Eye (tissue), 1 donor: ENCODE results near the gene RGS11.
A peak's percentile ranks its signal among the peaks of the same experiment; 100 is the strongest.
"Not testable (repeated sequence)": the region's sequence is repeated elsewhere in the genome, so short reads cannot be mapped to it uniquely, and the experiment has no call there.

Experiments used
- DNase-seq: peaks from one replicate; pipeline ENCODE4 v3.0.0-alpha.2; 2015

The RGS11 gene

DNA sequence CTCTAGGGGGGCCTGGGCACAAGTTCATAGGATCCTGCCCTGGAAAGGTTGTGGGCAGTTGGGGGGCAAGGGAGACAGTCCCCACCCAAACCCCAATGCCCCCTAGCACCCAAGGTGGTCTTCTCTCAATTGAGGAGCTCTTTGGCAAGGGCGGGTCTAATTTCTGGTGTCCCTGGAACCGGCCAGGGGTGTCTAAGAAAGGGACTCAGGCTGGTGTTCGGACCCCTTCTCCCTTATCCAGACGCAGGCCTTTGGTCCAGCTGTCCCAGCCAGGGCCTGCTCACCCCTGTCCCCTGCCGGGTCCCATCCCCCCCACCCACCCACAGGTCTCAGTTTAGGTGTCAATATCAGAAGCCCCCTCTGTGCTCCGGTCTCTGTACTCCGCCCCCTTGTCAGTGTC lies 3.8 kb upstream of the RGS11 start:
- DNase-seq = no peak

DNA sequence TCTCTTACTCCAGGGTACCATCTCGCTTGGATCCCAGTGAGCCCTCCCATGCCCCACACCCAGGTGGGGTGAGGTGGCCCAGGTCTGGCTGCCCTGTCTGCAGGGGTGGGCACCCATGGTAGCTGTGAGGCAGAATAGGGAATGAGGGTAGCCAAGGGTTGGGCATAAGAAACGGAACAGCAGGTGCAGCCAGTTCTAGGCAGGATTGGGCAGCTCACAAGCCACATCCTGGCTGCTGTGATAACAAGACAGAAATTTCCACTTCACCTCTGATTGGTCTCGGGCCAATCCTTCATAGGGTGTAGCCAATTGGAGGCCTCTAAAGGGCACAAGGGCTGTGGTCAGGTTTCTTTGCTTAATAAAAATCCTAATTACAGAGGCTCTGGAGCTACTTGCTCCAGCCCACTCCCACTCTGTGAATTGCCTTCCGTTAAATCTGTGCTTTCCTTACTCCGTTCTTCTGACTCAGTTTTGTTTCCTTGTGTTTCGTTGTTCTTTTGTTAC lies 3.2 kb upstream of the RGS11 start:
- DNase-seq = peak; percentile 40

DNA sequence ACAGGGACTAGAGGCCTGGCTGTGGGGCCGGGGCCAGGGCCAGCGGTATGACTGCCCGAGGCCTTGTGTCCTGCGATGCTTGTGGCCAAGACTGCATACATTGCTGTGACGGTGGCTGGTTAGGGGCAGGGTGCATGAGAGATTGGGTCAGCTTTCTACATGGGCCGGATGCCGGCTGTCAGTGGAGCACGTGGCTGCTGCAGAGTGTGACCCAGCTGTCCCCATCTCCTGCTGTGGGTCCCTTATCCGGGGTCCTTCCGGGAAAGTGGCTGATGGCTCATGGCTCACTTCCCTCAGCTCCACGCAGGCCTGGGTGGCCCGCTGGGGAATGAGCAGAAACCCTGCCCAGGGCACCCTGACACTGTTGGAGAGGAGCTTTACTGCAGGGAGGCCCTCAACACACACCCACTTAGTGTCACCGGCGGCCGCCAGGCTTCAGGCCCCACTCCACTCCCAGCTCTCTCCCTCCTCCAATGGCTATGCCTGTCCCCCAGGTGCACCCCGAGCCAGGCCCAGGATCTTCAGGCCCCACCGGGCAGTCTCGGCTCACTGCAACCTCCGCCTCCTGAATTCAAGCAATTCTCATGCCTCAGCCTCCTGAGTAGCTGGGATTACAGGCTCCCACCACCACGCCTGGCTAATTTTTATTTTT lies 808 bp upstream of the RGS11 start:
- DNase-seq = peak; percentile 33

DNA sequence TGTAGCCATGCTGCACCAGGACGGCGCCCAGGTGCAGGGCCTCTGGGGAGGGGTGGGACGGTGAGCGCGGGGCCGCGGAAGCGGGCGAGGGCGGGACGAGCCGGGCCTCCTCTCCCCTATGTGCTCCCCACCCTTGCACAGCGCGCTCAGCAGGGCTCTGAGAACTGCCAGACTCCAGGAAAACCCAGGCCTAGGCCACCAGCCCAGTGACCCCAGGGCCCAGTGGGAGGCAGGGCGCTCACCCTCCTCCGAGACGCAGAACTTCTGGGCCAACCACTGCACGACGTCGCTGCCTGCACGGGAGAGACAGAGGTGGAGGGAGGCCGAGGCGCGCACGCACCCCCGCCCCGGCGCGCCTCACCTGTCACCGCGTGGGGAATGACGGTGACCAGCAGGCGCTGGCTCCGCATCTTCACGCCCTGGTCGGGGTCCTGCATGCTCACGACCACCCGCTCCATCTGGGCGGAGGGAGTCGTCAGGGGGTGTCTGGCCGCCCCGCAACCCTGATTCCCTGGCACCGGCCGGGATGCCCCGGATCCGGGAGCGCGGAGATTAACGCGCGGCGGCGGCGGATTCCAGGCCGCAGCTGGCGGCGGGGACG lies 603 bp downstream of the RGS11 start:
- DNase-seq = peak; percentile 51

DNA sequence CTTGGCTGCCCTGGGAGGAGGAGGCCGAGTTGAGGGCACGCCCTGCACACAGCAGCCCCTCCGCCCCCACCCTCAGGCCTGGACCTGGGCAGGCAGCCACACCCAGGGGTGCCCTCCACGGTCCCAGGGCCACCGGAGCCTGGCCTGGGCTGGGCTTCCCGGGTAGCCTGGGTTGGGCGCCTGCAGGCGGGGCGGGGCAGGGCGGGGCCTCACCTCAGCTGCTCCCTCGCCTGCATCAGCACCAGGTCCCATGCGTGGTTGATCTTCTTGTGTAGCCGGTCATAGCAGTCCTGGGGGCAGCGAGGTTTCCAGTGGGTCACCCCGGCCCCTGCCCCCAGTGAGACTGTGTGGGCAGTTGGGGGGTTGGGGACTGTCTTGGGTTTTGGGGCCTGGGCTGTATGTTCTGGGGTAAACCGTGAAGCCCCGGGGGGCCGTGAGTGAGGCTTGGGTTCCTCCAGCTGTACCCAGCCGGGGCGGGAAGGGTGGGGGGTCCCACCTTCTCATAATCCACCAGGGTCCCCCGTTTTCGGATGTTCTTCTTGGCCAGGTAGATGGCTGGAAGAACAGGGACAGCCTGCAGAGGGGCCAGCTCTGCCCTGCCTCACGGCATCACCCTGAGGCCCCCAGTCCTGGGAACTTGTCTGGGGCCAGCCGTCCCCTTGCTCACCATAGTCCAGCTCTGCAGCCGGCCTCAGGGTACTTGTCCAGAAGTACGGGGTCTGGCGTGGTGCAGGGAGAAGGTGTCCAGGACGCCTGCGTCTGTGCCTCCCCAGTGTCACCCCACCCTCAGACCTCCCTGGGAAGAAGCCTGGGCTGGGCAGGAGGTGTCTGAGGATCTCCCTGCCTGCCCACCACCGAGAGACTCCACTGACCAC lies 2.0 kb downstream of the RGS11 start:
- DNase-seq = no peak

DNA sequence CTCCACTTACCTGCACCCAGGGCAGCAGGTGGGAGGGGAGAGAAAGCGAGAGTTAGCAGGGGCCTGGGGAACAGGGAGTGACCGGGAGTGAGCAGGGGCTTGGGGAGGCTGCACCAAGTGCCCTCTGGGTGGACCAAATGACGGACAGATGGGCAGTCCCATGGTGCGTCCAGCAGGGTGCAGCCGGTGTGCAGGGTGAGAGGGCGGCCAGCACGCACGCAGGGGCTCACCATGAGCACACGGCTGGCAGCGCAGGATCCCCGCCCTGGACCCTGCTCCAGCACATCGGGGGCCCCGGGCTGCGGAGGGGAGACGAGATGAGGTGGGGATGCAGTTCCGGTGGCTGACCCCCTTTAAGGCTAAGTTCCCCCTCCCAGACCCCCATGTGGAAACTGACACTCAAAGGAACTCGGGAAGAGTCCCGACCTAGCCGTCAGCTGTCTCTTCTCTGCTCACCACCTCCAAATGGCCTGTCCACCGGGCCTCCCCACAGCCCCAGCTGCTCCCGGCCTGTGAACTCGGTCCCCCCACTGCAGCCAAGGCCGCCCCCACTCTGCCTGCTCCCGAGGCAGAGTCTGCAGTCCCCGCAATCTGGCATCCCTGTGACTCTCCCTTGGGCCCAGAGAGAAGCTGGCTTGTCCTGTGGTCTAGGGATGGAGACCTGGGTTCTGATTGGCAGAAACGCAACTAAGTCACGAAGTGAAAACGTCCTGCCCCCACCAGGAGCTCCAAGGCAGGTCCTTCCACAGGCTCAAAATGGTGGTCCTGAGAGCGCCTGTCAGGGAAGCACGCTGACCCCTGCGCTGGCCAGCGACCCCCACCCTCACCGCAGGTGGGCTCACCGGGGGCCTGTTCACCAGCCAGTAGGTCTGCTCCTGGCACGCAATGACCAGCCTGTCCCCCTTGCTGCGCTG lies 2.9 kb downstream of the RGS11 start:
- no peak for DNase-seq

DNA sequence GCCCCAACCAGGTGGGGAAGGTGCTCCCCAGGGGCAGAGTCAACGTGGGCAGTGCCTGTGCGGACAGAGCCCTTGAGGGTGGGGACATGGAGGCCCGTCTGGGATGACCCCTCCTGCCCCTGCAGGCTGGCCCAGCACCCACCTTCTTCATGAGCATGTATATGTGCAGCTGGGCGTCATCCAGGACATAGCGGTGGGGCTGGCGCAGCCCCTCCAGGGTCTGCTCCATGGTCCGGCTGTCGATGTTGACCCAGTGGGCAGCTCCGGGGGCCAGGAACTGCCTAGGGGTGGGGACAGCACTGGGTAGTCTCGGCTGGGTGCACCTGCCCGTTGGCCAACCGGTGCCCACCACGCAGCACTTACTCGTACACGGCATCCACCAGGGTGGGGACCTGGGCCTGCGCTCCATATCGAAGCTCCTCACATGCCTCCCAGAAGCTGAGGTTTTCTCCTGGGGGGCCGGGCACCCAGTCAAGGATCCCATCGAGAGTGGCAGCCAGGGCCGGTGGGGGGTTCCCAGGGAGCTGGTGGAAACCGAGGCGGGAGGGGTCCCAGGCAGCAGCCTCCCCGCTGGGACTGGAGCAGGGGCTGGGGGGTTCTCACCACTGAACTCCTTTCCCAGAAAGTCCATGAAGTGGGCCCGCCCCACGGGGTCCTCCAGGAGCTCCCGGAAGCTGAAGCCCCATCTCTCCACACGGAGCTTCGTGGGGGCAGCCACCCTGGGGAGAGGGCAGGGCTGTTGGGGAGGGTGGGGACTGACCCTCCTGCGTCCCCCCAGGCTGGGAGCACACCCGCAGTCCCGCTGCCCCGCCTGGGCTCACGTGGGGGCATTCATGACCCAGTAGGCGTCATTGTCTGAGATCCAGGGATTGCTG lies 5.1 kb downstream of the RGS11 start:
- no peak for DNase-seq

DNA sequence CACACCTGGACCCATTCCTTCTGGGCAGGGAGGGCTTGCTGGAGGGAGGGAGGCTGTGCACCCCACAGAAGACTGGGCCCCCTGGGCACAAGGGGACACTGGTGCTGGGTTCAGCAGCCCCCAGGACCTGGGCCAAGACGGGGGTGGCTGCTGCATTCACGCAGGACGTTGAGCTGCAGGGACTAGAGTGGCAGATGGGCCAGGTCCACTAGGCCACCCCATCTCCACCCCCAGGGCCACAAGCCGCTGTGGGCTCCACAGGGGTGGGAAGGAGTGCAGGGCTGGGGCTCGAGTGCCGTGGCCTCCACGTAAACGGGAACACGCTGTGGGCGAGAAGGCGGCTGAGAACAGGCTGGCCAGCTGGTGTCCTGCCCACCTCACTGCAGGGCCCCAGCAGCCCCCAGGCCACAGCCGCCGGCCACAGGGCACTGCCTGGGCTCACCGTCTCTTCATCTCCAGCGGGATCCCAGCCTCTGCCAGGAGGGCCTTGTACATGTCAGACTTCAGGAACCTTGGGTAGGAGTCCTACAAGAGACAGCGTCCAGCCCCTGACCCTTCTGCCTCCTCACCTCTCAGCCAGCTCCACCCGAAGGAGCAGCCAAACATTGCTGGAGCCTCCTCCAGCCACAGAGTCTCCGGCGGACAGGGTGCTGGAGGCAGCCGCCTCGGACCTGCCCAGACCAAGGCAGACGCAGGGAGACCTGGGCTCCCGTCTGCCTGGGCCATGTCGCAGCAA lies 6.5 kb downstream of the RGS11 start:
- no peak for DNase-seq

DNA sequence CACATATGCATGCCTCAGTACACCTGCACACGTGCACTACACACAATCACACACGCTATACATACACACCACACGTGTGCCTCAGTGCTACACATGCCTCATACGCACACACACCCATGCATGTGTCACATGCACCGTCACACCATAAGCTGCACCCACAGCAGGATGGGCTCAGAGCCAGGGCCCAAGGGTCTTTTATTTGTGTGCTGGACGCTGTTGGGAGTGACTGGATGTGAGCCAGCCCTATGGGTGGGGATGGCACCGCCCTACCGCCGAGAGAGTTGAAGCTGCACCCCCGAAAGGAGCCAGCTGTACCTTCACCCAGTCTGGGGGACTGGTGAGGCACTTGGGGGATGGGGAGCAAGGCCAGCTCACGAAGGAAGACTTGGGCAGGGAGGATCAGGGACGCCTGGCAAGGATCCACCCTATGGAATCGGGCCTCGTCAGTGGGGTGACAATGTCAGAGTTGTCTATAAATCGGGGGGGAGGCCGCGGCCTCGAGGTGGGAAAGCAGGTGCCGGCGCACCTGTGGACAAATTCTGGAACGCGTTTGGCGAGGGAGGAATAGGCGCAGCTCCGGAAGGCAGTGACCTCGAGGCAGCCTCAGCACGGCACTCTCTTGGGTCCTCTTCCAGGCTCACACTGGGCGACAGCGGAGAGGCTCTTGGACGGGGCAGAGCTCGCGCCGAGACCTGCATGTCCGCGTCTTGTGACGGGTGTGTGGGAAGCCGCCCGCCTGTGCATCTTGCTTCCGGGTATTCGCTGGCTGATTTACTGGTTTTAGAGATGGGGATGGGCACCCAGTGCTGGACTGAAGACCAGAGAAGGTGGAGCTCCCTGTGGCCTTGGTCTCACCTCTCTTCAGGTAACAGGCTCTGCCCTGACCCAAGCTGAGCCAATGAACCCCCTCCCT lies 7.3 kb downstream of the RGS11 start:
- DNase-seq = no peak

DNA sequence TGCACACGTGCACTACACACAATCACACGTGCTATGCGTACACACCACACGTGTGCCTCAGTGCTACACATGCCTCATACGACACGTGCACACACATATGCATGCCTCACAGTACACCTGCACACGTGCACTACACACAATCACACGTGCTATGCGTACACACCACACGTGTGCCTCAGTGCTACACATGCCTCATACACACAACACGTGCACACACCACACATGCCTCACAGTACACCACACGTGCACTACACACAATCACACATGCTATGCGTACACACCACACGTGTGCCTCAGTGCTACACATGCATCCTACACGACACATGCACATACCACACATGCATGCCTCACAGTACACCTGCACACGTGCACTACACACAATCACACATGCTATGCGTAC lies 8.2 kb downstream of the RGS11 start:
- DNase-seq = not testable (repeated sequence)

DNA sequence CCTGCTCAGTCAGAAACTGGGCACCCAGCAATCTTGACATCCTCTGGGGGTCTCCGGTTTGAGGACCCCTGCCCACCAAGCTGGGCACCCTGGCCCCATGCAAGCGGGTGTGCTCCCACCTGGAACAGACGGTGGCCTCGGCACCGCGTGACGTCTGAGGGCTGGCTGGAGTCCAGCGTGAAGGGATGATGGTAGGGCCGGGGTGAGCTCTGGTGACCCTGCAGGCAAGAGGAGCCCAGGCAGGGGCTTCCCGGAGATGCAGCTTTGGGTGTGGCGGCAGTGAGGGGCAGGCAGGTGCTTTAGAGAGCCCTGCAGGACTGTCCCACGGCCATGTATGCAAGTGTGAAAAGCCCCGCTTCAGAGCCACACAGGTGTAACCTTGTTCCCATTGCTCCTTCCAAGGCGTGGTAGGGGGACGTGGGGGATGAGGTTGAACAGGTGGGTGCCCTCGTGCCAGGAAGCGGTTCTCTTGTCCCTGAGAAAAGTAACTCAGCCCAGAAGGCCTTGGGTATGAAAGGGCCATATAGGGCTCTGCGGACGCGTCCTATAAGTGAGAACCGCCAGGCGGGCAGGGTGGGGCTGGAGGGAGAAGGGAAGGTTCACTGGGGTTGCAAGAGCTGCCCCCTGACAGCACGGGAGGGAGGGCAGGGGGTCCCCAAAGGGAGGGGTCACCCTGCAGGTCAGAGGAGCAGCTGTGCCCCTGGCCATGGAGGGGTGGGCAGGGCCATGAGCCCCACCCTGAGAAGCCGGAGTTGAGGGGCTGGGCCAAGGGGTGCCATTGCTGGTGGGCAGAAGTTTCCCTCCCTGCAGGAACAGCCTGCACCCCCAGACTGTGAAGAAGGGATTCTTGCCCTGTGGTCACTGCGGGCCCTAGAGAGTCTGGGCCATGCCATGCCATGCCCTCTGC lies 9.2 kb downstream of the RGS11 start:
- no peak for DNase-seq

DNA sequence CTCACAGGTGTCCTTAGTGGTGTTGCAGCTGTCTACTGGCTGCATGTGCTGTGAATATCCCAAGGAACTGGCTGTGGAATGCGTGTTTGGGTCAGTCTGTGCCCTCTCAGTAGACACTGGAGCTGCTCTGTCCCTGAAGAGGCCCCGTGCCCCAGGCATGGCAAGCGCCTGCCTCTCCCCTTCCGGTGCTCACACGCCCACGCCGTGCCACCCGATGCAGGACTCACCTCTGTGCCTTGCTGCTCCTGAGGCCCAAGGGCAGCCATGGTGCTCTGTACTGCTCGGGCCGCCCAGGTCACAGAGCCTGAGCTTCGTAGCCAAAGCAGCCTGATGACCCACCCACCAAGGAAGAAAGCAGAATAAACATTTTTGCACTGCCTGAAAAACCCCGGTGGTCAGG lies 10.0 kb downstream of the RGS11 start:
- DNase-seq = no peak

DNA sequence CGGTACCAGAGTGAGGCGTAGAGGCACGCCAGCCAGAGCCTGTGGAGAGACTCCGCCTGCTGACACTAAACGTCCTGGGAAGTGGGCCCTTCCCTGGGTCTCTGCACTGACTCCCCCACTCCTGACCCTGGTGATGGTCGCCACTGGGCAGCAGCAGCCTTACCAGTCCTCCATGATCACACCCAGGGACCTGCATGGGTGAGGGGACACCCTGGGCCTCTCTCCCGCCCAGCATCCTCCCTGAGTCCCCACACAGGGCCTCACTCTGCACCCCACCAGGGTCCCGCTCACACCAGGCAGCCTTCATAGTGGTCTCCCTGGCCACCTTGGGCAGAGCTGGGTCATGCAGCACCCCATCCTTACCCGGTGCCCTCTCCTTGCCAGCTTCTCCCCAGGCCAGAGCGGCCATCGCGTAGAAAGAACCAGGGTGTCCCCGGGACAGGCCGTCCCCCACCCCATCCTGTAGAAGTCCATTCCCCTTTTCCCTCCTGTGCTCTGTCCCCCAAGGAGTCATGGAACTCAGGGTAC lies 10.7 kb downstream of the RGS11 start:
- no peak for DNase-seq

DNA sequence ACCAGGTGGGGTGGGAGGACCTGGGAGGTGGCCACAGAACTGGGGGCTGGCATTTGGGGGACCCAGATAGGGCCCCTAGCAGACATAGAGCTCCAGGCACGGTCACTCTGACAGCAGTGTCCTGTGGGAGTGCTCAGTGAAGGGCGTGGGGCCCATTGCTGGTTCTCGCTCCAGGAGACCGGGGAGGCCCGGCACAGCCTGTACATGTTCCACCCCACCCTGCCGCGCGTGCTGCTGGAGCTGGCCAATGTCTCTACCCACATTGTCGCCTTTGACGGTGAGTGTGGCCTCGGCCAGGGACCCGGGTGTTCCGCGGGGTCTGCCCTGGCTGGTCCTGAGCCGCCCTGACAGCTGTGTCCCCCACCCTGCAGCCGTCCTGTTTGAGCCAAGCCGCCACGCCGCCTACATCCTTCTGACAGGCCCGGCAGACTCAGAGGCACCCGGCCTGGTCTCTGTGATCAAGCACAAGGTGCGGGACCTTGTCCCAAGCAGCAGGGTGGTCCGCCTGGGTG lies 11.2 kb downstream of the RGS11 start:
- DNase-seq = no peak

DNA sequence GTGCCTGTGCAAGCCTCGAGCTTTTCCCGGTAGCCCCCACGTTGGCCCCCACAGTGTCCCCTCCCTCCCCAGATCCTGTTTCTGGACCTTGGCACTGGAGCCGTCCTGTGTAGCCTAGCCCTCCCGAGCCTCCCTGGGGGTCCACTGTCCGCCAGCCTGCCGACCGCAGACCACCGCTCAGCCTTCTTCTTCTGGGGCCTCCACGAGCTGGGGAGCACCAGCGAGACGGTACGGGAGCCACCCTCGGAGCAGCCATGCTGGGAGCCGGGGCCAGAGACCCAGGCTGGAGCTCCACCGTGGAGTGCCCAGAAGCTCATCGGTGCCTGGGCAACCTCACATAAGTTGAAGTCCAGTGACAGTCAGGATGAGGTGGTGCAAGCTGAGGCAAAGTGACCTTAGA lies 11.8 kb downstream of the RGS11 start:
- no peak for DNase-seq

DNA sequence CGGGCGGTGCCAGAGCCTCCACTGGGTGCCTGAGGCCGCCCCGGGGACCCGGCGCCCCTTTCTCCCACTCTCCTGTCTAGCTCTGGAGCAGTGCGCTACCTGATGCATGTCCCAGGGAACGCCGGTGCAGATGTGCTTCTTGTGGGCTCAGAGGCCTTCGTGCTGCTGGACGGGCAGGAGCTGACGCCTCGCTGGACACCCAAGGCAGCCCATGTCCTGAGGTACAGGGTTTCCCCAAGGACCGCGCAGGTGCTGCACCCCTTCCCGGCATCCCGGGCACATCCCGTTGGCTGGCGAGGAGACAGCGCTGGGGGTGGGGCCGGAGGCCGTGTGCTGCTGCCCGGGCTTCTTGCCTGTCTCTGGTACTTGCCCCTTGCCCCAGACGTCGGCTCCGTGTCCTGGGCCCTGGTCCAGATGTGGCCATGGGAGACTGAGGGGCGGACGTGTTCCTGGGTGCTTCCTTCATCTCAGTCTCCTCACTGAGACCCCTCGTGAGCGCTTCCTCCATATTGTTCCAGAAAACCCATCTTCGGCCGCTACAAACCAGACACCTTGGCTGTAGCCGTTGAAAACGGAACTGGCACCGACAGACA lies 12.5 kb downstream of the RGS11 start:
- no peak for DNase-seq

DNA sequence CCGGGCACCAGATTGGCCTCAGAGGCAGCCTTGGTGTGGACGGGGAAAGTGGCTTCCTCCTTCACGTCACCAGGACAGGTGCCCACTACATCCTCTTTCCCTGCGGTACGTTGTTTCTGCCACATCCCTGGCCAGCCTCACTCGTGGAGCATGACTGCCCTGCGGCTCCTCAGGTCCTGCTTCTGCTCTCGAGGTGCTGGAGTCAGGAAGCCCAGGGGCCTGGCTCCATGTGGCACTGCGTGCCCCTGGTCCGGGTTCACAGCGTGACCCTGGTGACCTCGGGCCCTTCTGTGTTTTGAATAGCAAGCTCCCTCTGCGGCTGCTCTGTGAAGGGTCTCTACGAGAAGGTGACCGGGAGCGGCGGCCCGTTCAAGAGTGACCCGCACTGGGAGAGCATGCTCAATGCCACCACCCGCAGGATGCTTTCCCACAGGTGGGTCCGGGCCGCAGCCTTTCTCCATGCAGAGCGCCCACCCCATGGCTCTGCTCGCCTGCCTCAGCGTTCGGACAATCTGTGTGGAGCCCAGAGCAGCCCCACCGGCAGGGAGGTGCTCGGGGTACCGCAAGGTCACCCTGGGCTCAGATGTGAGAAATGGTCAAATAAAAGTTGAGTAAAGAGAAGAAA lies 13.5 kb downstream of the RGS11 start:
- DNase-seq = no peak
